Measurements from ENCODE around the gene SLC30A3. TPM values are rescaled to one million over a fixed set of nuclear protein-coding genes. Genes with fewer than 3 reads are reported as not detected.

Gene SLC30A3
- total and polyA plus RNA-seq, 10 of the 15 experiments (the other 5 are each of a cell fraction or from before 2014, with no cell fraction given): 0.23 TPM; not detected in 9

DNA sequence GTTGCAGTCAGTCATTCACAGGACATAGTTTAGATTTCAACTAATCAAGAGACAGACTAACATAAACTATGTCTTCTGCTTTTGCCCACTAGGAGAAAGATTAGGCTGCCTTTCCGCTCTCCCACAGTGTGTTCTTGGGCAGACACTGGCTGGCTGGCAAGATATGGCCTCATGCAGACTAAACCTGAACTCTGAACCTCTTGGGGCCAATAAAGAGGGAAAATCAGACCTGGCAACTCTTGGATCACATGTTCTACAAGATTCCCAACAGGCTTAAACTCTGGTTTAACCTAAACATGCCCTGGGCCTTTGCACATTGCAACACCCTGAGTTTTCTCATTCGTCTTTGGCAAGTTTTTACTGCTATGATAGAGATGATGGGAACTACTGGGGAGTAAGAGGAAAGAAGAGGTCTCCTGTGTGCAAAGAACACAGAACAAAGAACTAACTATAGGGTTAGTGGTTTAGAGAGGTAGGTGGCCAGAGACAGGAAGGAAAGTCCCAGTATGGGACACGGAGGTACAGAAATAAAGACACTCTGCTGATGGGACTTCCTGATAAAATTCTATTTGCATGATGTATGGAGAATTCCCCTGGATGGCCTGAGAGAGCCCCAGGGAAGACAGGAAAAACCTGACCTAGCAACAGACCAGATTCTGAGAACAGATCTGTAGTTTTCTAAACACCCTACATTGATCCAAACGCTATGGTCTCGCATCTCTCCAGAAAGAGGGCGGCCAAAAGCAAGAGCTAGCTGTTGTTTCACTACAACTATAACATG lies 53.0 kb downstream of the SLC30A3 start (continued):
- no peak for TF ChIP-seq FOXM1 (IDR thresholded peaks at IDR 0.05; ENCODE audit: low read depth, low read length)

DNA sequence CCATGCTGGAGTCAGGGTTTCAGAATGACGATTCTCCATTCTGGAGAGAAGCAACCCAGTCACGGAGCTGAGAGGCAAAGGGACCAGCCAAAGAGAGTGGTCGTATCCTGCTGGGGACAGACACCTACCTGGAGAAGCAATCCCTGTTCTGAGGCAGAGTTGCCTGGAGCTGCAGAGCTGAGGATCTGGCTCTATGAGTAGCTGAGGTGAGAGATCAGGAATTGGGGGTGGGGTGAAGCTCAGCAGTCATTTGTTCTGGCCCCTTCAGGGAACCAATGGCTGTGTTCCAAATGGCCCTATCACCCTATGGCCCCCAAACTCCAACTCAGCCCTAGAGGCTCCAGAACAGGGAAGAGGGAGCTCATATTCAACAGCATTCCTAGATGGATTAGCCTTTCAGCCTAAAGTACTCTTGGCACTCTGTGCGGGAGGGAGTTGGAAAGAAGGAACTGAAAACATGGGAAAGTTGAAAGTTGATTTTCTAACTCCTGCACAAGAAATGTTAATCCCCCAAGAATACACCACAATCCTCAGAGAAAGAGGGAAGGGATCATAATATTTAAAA lies 54.3 kb downstream of the SLC30A3 start:
- Histone ChIP-seq H3K9ac (ENCODE audit: control insufficient read depth, insufficient read depth, low read length) (peak overlapping the region; percentile 25), H3K4me1 (ENCODE audit: control insufficient read depth, insufficient read depth, low read length) (peaks cover 7% of the 10 kb centered on the region), H3K9me3 (replicated peaks; ENCODE audit: control insufficient read depth, insufficient read depth, low read length) (no peaks in the 10 kb centered on the region), H3K27me3 (replicated peaks in 1 of 2; ENCODE audit: control insufficient read depth in 2 of 2, insufficient read depth in 2 of 2, low read length in 1 of 2) (no peaks in the 10 kb centered on the region), H3K27ac (ENCODE audit: control insufficient read depth, insufficient read depth) (peak overlapping the region; percentile 60), H3K79me2 (ENCODE audit: control insufficient read depth, insufficient read depth, low read length) (peaks cover 52% of the 10 kb centered on the region), H3K4me2 (ENCODE audit: control insufficient read depth, insufficient read depth) (peak overlapping the region; percentile 12), H3K4me3 (peak overlapping the region; percentile 29; the same call in 1 of the 2 replicates), H2AFZ (ENCODE audit: control insufficient read depth, low read depth, low read length) (no peak overlapping the region), H4K20me1 (ENCODE audit: control insufficient read depth, insufficient read depth) (no peaks in the 10 kb centered on the region), H3K36me3 (ENCODE audit: control insufficient read depth in 2 of 2, insufficient read depth in 2 of 2, low read length in 1 of 2) (peaks cover 13 to 22% of the 10 kb centered on the region in 2 experiments)
- BruUV-seq (replicated peaks): TSS peak; percentile 33
- SMC1A ChIA-PET (ENCODE audit: uncharacterized antibody, unreplicated experiment): no interaction called here
- ATAC-seq: no peak
- POLR2A ChIA-PET: interaction anchor here (0.5 kb wide), 1 partner anchor 13 kb away, joined by 3 read pairs; no protein-coding TSS in a partner anchor
- DNase-seq (ENCODE audit: low read depth, low spot score): no peak
- intact Hi-C loops (cut with micrococcal nuclease; ENCODE audit: unreplicated experiment) (no loop called here), in situ Hi-C loops (cut with MboI) (no loop called here)
- peak; percentile 26; the same call in 1 of the 2 replicates for TF ChIP-seq SPI1 (IDR thresholded peaks at IDR 0.05; ENCODE audit: borderline replicate concordance, insufficient read depth, low read depth, low read length)
- no peak for TF ChIP-seq SMARCA5 (IDR thresholded peaks at IDR 0.05)
- no peak for FAIRE-seq
- WGBS (ENCODE audit: insufficient coverage, insufficient replicate concordance, low lambda C conversion rate, missing lambda C conversion rate): 91% methylated on average over 4 of the region's 4 CpGs
- RAD21 ChIA-PET (ENCODE audit: unreplicated experiment): interaction anchor here (1.1 kb wide), 1 partner anchor 70 kb away, joined by 3 read pairs; no protein-coding TSS in a partner anchor
- CTCF ChIA-PET: interaction anchor here (1.2 to 1.6 kb wide), 2 partner anchors 14 to 158 kb away, joined by 3 read pairs; no protein-coding TSS in a partner anchor

DNA sequence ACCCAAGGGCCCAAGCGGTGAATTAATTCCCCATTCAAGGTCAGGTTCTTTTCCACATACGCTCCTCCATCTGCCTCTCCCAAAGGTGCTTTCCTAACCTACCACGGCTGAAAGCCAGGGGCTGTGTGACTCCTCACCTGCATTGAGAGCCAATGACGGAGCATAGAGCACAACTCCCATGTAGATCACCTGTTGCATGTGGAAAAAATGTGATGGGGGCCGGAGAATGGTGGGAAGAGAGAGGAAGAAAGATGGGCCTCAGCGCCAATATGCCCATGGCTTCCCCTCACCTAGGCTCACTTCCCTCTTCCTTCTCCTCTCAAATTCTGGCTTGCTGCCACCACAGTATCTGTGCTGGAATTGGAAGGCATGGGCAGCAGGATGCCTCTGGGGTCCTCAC lies 56.5 kb downstream of the SLC30A3 start:
- H3K27me3 ChIP-seq (replicated peaks in 1 of 2; ENCODE audit: control insufficient read depth in 2 of 2, insufficient read depth in 2 of 2, low read length in 1 of 2): no peaks in the 10 kb centered on the region
- H3K9ac ChIP-seq (ENCODE audit: control insufficient read depth, insufficient read depth, low read length): no peak overlapping the region
- H3K27ac ChIP-seq (ENCODE audit: control insufficient read depth, insufficient read depth): no peak overlapping the region
- no TSS peak for BruUV-seq (replicated peaks)
- peaks cover 7% of the 10 kb centered on the region for H3K4me1 ChIP-seq (ENCODE audit: control insufficient read depth, insufficient read depth, low read length)
- DNase-seq (ENCODE audit: low read depth, low spot score): no peak
- ChIA-PET CTCF (no interaction called here), RAD21 (ENCODE audit: unreplicated experiment) (no interaction called here), POLR2A (no interaction called here), SMC1A (ENCODE audit: uncharacterized antibody, unreplicated experiment) (no interaction called here)
- ATAC-seq: no peak
- in situ Hi-C loops (cut with MboI) (no loop called here), intact Hi-C loops (cut with micrococcal nuclease; ENCODE audit: unreplicated experiment) (no loop called here)
- no peak for FAIRE-seq
- no peaks in the 10 kb centered on the region for H3K9me3 ChIP-seq (replicated peaks; ENCODE audit: control insufficient read depth, insufficient read depth, low read length)
- TF ChIP-seq RELA (IDR thresholded peaks at IDR 0.05; ENCODE audit: borderline replicate concordance, partially characterized antibody) (no peak), IKZF1 (conservative IDR thresholded peaks at IDR 0.05) (no peak), TCF7 (IDR thresholded peaks at IDR 0.05; ENCODE audit: borderline replicate concordance) (no peak), CREM (IDR thresholded peaks at IDR 0.05; ENCODE audit: low read depth) (no peak), RUNX3 (IDR thresholded peaks at IDR 0.05; ENCODE audit: low read length) (no peak), CHD1 (IDR thresholded peaks at IDR 0.05; ENCODE audit: low read depth, low read length) (no peak), SP1 (IDR thresholded peaks at IDR 0.05; ENCODE audit: low read depth, low read length) (no peak), TBL1XR1 (IDR thresholded peaks at IDR 0.05; ENCODE audit: low read depth, low read length) (no peak)
- TF ChIP-seq, protein P1, sequence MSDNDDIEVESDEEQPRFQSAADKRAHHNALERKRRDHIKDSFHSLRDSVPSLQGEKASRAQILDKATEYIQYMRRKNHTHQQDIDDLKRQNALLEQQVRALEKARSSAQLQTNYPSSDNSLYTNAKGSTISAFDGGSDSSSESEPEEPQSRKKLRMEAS (IDR thresholded peaks at IDR 0.05; ENCODE audit: low read depth, low read length): no peak
- TF ChIP-seq, protein P2, sequence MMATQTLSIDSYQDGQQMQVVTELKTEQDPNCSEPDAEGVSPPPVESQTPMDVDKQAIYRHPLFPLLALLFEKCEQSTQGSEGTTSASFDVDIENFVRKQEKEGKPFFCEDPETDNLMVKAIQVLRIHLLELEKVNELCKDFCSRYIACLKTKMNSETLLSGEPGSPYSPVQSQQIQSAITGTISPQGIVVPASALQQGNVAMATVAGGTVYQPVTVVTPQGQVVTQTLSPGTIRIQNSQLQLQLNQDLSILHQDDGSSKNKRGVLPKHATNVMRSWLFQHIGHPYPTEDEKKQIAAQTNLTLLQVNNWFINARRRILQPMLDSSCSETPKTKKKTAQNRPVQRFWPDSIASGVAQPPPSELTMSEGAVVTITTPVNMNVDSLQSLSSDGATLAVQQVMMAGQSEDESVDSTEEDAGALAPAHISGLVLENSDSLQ (IDR thresholded peaks at IDR 0.05): no peak
- no peak overlapping the region for H2AFZ ChIP-seq (ENCODE audit: control insufficient read depth, low read depth, low read length)
- no peak overlapping the region for H3K4me3 ChIP-seq
- peaks cover 37% of the 10 kb centered on the region for H3K79me2 ChIP-seq (ENCODE audit: control insufficient read depth, insufficient read depth, low read length)
- no peaks in the 10 kb centered on the region for H4K20me1 ChIP-seq (ENCODE audit: control insufficient read depth, insufficient read depth)
- 87% methylated on average over 6 of the region's 6 CpGs for WGBS (ENCODE audit: insufficient coverage, insufficient replicate concordance, low lambda C conversion rate, missing lambda C conversion rate)
- peak overlapping the region; percentile 21 for H3K4me2 ChIP-seq (ENCODE audit: control insufficient read depth, insufficient read depth)
- H3K36me3 ChIP-seq (ENCODE audit: control insufficient read depth in 2 of 2, insufficient read depth in 2 of 2, low read length in 1 of 2): peaks cover 17 to 26% of the 10 kb centered on the region in 2 experiments

Measured in GM12878 (cell line).